Subcutaneous adipose tissue (tissue), 4 donors: ENCODE data around the gene ALOX12B. TPM values are rescaled to one million over a fixed set of nuclear protein-coding genes. Genes with fewer than 3 reads are reported as not detected.

Source experiments
- CTCF ChIP-seq: fragments of 450-650 bp; IDR thresholded peaks from one replicate; pipeline ENCODE4 v1.5.1; 2016; ENCODE audit warnings: low read depth, mild to moderate bottlenecking, control low read depth, antibody characterized with exemption, moderate library complexity
- total RNA-seq, 4 donors: library from RNA; depleted of rRNA; stranded (reverse); fragments of >200 nt; gene quantifications; one replicate each; pipeline ENCODE4 v1.1.0, GENCODE V29; 2016

ALOX12B gene
- total RNA-seq, 4 donors from 2014 or later: not detected

DNA sequence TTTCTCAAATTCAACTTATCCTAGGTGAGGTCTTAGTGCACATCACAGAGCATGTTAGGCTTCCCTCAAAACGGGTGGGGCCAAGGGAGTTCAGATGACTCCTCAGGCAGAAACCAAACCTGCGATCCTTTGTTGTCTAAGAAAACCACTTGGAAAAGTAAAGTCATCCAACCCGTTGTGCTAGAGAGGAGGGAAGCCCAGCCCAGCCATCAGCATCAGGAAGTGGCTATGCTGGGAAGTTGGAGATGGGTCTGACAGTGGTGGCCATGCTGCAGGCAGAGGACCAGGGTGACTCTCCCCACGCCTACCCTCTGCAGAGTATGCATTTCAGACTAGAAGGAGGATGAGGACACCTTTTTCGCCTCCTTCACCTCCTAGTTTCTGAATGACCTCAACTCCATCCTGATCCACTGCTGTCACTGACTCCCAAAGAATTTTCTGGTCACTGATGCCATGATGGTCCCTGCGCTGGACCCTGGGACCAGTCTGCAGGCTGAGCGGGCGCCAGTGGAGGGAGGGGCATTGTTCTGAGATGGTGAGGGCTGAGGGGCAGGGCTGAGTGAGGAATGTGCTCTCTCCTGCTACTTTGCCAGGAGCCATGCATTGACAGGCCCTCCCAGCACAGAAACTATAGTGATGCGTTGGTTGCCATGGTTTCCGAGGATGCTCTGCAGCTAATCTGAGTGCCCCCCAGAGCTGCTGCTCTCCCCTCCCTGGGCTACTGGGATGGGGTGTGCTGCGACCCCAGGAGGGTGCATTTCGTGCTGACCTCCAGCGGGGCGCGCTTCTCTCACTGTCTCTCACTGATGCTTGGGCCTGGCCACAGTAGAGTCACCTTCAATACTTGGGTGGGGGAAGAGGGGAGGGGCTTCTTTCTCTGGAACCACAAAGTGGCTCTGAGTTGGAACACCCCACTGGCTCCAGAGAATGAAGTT, 20.4 kb downstream of the ALOX12B start:
- no peak for TF ChIP-seq CTCF

DNA sequence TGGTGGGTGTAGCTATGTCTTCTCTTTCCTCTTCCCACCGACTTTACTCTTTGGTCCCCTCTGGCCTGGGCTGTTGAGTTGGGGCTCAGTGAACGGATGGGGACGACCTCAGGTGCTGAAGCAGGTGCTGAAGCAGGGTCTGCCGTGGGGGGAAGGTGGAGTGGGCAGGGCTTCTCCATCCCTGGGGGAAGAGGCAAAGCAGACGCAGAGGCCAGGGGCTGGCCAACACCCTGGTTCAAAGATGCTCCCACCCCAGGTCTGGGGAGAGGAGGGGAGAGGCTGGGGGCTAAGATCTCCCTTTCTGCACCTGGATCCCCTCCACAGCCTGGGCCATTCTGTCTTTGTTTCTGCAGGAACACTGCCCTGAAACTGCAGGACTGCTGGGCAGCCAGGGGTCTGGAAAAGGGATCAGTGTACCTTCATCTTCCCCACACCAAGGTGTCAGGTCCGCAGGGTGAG, 22.9 kb downstream of the ALOX12B start:
- TF ChIP-seq CTCF: no peak

DNA sequence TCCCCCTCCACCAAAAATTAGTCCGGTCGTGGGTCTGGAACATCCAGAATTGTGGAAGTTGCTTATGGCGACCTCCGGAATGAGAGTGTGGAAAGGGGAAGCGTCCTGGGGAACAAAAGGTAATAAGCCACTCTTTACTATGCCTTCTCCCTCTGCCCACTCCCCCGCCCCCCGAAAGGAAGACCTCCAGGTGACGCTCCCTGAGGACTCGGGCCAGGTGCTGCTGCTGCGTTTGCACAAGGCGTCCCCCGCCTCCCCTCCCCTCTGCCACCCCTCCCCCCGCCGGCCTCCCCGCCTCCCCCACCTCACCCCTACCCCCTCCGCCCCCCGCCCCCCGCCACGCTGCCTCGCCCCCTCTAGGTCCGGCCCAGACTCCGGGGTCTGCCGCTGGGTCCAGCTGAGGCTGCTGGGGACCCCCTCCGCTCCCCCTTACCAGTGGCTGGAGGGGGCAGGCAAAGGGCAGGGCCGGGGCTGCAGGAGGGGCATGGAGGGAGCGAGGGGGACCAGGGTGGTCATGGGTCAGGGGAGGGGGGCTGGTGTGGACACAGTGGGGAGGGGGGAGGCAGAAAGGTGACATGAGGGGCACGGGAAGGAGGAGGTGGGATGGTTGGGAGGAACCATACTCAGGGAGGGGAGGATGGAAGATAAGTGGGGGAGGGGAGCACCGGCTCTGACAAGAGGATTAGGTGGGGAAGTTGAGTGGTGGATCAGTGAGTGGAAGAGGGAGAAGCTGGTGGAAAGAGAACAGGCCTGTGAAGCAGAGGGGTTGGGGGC, 23.6 kb downstream of the ALOX12B start:
- no peak for TF ChIP-seq CTCF

DNA sequence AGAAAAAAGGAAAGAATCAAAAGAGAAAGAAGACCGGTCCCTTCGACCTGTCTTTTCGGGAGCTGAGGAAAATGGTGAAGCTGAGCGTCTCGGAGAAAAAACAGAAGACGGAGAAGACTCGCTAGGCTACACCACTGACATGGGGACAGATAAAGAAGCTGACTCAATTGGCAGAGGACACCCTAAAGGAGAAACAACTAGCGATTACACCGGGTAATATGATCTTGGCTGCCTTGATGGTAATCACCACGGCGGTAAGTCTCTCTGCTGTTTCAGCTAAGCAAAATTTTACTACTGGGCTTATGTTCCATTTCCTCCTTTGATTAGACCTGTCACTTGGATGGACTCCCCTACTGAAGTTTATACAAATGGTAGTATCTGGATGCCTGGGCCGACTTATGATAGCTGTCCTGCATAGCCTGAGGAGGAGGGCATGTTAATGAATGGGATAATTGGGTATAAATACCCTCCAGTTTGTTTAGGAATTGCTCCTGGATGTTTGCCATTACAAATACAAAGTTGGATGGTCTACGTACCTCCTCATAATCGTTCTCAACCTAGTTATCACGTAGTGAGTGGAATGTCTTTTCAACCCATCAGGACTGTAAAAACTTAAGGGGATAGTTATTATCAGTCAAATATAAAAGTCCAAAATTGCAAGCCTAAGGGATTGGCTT, 24.6 kb downstream of the ALOX12B start:
- no peak for TF ChIP-seq CTCF

GRCh38 chr17:8062435-8062806, 25.1 kb downstream of the ALOX12B start:
- TF ChIP-seq CTCF: no peak

GRCh38 chr17:8060274-8060673, 27.2 kb downstream of the ALOX12B start:
- no peak for TF ChIP-seq CTCF
